A673 (cell line): ENCODE measurements around the gene ZNF570. TPM values are rescaled to one million over a fixed set of nuclear protein-coding genes. Genes with fewer than 3 reads are reported as not detected.

Experiments used
- BruUV-seq: library from RNA; stranded (reverse); fragments of 400-500 nt; replicated peaks from 2 replicates; lab custom pipeline; 2021; lab: Mats Ljungman, UMichigan
- CTCF ChIA-PET: fragments of 300-600 bp; sonication (Branson Sonifier 250); formaldehyde crosslinking; loops from one replicate; lab custom pipeline; 2022; ENCODE audit warnings: antibody characterized with exemption; lab: Charles Lee
- POLR2A ChIA-PET: fragments of 300-600 bp; sonication (Branson Sonifier 250); formaldehyde crosslinking; loops from one replicate; lab custom pipeline; 2022; ENCODE audit warnings: antibody characterized with exemption; ENCODE audit not compliant: low non-redundant PET; lab: Charles Lee
- DNase-seq: peaks from one replicate; pipeline ENCODE4 v3.0.0-alpha.2; 2015; ENCODE audit warnings: low spot score
- H3K27ac ChIP-seq: fragments of 200-600 bp; sonication (generic); 2 replicates; pipeline ENCODE4 v1.5.1; 2016; ENCODE audit warnings: mixed run types, low read depth, mild to moderate bottlenecking, mixed read lengths, antibody characterized with exemption, low read length; ENCODE audit not compliant: poor library complexity, severe bottlenecking
- H3K27me3 ChIP-seq: fragments of 200-600 bp; sonication (generic); replicated peaks from 2 replicates; pipeline ENCODE4 v1.6.1; 2017; ENCODE audit warnings: mixed run types, low read depth, mild to moderate bottlenecking, mixed read lengths, antibody characterized with exemption, low read length; ENCODE audit not compliant: insufficient read depth, poor library complexity
- H3K36me3 ChIP-seq: fragments of 200-600 bp; sonication (generic); 2 replicates; pipeline ENCODE4 v1.6.1; 2016; ENCODE audit warnings: mixed run types, mild to moderate bottlenecking, mixed read lengths, antibody characterized with exemption, low read length; ENCODE audit not compliant: insufficient read depth, poor library complexity, severe bottlenecking
- H3K4me1 ChIP-seq: fragments of 200-600 bp; sonication (generic); 2 replicates; pipeline ENCODE4 v1.6.1; 2017; ENCODE audit warnings: mixed run types, mild to moderate bottlenecking, mixed read lengths, antibody characterized with exemption, low read length; ENCODE audit not compliant: insufficient read depth, poor library complexity, severe bottlenecking
- H3K4me3 ChIP-seq: fragments of 200-600 bp; sonication (generic); 2 replicates; pipeline ENCODE4 v1.5.1; 2016; ENCODE audit warnings: low read depth, mixed run types, mild to moderate bottlenecking, mixed read lengths, low read length; ENCODE audit not compliant: poor library complexity, severe bottlenecking
- H3K9me3 ChIP-seq: fragments of 200-600 bp; sonication (generic); 2 replicates; pipeline ENCODE4 v1.6.1; 2016; ENCODE audit warnings: mixed run types, low read depth, mild to moderate bottlenecking, mixed read lengths, antibody characterized with exemption, low read length; ENCODE audit not compliant: poor library complexity, severe bottlenecking
- EZH2 ChIP-seq: fragments of 200-600 bp; sonication (generic); IDR thresholded peaks from 2 replicates; pipeline ENCODE4 v1.6.1; 2017; ENCODE audit warnings: borderline replicate concordance, low read depth, mild to moderate bottlenecking, mixed read lengths, antibody characterized with exemption, low read length; ENCODE audit not compliant: poor library complexity, severe bottlenecking
- intact Hi-C: fragments of 100-400 bp; cut with micrococcal nuclease; formaldehyde crosslinking; loops from one replicate; pipeline ENCODE4 v1.10.0; 2022; ENCODE audit not compliant: unreplicated experiment
- total RNA-seq: library from RNA; stranded (reverse); gene quantifications from 2 replicates; pipeline ENCODE4 v1.2.3, GENCODE V29; 2021
- TF ChIP-seq, protein P1 (sequence below): fragments of 300-800, 200-600 bp; sonication (generic); conservative IDR thresholded peaks from 2 replicates; pipeline ENCODE4 v1.5.1; 2017; ENCODE audit warnings: low read depth, mild to moderate bottlenecking, antibody characterized with exemption, low read length, moderate library complexity, mixed read lengths

The ZNF570 gene
- total RNA-seq, 1 experiment from 2014 or later = 5.4 TPM

DNA sequence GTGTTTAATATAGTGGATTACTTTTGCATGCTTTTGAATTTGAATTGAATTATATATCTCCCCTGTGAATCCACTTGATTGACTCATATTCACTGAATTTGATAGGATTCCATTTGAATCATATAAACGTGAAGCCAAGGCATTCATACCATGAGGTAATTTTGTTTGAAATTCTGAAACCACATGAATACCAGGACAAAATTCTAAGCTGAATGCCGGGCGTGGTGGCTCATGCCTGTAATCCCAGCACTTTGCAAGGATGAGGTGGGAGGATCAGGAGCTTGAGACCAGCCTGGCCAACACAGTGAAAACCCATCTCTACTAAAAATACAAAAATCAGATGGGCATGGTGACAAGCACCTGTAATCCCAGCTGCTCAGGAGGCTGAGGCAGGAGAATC, 42.0 kb downstream of the ZNF570 start:
- TF ChIP-seq, protein P1, sequence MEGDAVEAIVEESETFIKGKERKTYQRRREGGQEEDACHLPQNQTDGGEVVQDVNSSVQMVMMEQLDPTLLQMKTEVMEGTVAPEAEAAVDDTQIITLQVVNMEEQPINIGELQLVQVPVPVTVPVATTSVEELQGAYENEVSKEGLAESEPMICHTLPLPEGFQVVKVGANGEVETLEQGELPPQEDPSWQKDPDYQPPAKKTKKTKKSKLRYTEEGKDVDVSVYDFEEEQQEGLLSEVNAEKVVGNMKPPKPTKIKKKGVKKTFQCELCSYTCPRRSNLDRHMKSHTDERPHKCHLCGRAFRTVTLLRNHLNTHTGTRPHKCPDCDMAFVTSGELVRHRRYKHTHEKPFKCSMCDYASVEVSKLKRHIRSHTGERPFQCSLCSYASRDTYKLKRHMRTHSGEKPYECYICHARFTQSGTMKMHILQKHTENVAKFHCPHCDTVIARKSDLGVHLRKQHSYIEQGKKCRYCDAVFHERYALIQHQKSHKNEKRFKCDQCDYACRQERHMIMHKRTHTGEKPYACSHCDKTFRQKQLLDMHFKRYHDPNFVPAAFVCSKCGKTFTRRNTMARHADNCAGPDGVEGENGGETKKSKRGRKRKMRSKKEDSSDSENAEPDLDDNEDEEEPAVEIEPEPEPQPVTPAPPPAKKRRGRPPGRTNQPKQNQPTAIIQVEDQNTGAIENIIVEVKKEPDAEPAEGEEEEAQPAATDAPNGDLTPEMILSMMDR = no peak
- TF ChIP-seq EZH2 = no peak
- ChIA-PET POLR2A (no interaction called here), CTCF (no interaction called here)
- Histone ChIP-seq H3K9me3 (peaks cover 27% of the 10 kb centered on the region), H3K4me1 (no peaks in the 10 kb centered on the region), H3K4me3 (no peak overlapping the region), H3K27ac (no peak overlapping the region), H3K36me3 (no peaks in the 10 kb centered on the region), H3K27me3 (no peaks in the 10 kb centered on the region)
- BruUV-seq = no TSS peak
- DNase-seq = no peak
- intact Hi-C loops = no loop called here

DNA sequence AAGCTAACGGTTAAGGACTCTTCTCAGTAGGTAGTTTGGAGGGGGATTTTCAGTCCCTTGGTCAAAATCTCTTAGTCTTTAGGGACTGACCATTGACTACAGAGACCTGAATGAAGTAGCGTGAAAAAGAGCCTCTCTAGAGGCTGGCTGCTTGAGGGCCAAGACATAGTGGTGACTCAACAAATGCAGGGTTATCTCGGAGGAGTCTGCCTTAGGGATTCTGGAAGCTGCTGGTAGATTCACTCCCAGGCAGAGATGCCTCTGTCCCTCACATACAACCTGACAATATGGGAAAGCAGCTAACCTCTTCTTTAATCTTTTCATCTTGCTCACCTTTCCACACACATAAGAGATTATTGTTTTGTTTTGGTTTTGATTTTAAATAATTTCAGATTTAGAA, 42.7 kb downstream of the ZNF570 start:
- DNase-seq = no peak
- no peaks in the 10 kb centered on the region for H3K4me1 ChIP-seq
- H3K27ac ChIP-seq = no peak overlapping the region
- intact Hi-C loops = no loop called here
- BruUV-seq = no TSS peak
- no peaks in the 10 kb centered on the region for H3K36me3 ChIP-seq
- H3K4me3 ChIP-seq = no peak overlapping the region
- peaks cover 21% of the 10 kb centered on the region for H3K9me3 ChIP-seq
- POLR2A ChIA-PET = no interaction called here
- H3K27me3 ChIP-seq = no peaks in the 10 kb centered on the region
- TF ChIP-seq, protein P1 = no peak
- TF ChIP-seq EZH2 = no peak
- CTCF ChIA-PET = no interaction called here

DNA sequence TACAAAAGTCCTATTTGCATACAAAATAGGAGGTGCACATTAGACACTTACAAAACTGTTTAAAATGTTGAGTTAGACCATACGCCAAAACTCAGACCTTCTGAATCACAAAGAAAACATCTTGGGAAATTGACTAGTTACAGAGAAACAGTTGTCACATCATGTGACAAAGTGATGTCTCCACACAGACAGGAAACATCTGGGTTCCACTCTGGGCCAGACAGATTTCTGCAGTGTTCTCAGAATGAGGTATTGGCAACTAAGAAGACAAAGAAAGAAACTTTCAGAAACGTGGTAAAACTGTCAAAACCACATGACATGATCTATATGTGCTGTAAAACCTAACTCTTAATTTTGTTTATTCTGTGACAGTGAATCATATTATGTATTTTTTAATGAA, 44.2 kb downstream of the ZNF570 start:
- Histone ChIP-seq H3K9me3 (peaks cover 16% of the 10 kb centered on the region), H3K36me3 (no peaks in the 10 kb centered on the region)
- POLR2A ChIA-PET = no interaction called here

More for the DNA sequence above, 44.2 kb downstream of the ZNF570 start:
- no TSS peak for BruUV-seq
- no peak for DNase-seq
- CTCF ChIA-PET = no interaction called here
- Histone ChIP-seq H3K27ac (no peak overlapping the region), H3K27me3 (no peaks in the 10 kb centered on the region), H3K4me1 (no peaks in the 10 kb centered on the region), H3K4me3 (no peak overlapping the region)
- TF ChIP-seq, protein P1 = no peak
- intact Hi-C loops = no loop called here
